WI38 (cell line): Measurements from ENCODE around the gene FAM120AOS.
"Not testable (repeated sequence)": the region's sequence is repeated elsewhere in the genome, so short reads cannot be mapped to it uniquely, and the experiment has no call there.

Experiments used
- H3K4me3 ChIP-seq: 2 replicates; pipeline ENCODE4 v1.5.1; 2011; ENCODE audit warnings: low read depth, mild to moderate bottlenecking, control low read depth, low read length
- TF ChIP-seq, protein P1 (sequence below): IDR thresholded peaks from 2 replicates; pipeline ENCODE4 v1.5.1; 2012; ENCODE audit warnings: low read depth, mild to moderate bottlenecking, control low read depth, low read length

Gene FAM120AOS

DNA sequence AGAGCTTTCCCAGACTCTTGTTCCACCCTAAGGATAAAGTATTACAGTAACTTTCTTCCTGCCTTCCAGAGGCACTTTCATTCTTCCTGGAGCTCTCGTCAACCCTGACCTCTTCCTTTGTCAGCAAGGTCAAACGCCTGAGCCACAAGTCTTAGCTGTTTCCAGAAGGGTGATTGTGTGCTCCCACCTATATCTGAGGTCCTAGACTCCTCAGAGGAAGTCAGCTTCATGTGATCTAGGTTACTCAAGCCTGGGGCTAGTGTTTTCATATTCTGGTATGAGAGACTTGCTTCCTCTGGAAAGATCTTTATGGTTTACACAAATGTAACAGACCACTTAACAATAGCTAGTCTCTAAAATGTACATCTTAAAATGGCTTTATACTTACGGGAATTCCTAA lies 7.3 kb downstream of the FAM120AOS start:
- H3K4me3 ChIP-seq, result no peak overlapping the region
- TF ChIP-seq, protein P1, sequence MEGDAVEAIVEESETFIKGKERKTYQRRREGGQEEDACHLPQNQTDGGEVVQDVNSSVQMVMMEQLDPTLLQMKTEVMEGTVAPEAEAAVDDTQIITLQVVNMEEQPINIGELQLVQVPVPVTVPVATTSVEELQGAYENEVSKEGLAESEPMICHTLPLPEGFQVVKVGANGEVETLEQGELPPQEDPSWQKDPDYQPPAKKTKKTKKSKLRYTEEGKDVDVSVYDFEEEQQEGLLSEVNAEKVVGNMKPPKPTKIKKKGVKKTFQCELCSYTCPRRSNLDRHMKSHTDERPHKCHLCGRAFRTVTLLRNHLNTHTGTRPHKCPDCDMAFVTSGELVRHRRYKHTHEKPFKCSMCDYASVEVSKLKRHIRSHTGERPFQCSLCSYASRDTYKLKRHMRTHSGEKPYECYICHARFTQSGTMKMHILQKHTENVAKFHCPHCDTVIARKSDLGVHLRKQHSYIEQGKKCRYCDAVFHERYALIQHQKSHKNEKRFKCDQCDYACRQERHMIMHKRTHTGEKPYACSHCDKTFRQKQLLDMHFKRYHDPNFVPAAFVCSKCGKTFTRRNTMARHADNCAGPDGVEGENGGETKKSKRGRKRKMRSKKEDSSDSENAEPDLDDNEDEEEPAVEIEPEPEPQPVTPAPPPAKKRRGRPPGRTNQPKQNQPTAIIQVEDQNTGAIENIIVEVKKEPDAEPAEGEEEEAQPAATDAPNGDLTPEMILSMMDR, result no peak

DNA sequence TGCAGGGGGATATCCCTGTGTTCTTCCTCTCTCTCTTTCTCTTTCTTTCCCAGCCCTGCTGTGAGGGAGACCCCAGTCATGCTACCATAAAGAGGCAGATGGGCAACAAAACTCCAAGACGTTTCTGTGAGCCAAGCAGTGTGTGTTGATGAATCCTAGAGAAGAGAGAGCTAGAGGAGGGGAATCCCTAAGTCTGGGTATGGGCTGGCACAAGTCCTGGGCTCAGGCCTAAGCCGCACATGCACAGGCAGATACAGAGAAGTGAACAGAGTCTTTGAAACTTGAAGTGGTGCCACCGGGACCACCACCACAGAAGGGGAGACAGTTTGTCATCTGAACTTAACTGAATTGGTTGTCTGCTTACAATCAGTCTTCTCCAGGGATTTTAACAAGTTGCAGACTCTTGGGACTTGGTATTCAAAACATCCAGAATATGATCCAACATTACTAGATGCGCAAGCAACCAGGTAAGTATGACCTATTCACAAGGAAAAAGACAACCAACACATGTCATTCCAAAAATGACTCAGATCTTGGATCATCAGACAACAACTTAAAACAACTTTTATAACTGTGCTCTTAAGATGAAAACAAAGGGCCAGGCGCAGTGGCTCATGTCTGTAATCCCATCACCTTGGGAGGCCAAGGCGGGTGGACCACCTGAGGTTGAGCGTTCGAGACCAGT lies 12.3 kb downstream of the FAM120AOS start:
- H3K4me3 ChIP-seq, result no peak overlapping the region
- TF ChIP-seq, protein P1, result no peak

DNA sequence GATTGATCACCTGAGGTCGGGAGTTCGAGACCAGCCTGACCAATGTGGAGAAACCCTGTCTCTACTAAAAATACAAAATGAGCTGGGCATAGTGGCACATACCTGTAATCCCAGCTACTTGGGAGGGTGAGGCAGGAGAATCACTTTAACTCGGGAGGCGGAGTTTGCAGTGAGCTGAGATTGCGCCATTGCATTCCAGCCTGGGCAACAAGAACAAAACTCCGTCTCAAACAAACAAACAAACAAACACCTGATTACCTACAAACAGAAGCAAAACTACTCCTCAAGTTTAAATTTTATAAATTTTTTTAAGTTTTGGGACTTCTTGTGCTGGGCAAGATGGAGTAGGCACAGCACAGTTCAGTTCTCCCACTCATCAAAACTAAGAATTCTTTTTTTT lies 14.1 kb downstream of the FAM120AOS start:
- H3K4me3 ChIP-seq, result not testable (repeated sequence)

DNA sequence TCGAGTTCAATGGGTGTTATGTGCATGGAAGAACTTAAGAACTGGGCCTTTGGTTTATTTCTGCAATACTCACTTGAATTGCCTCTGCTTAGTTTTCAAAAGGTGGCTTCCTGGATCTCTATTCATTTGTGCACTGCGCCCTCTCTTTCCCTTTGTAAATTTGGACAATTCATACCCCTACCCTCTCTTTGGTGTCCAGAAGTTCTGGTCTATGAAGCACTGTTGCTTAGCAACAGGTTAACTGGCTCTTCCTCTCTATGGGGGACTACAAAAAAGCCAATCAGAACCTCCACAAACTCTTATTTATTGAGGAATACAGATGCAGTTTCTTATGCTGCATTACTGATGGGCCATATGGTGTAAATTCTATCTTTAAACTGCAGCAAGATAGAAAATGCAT lies 15.4 kb downstream of the FAM120AOS start:
- TF ChIP-seq, protein P1, result no peak
- no peak overlapping the region for H3K4me3 ChIP-seq

DNA sequence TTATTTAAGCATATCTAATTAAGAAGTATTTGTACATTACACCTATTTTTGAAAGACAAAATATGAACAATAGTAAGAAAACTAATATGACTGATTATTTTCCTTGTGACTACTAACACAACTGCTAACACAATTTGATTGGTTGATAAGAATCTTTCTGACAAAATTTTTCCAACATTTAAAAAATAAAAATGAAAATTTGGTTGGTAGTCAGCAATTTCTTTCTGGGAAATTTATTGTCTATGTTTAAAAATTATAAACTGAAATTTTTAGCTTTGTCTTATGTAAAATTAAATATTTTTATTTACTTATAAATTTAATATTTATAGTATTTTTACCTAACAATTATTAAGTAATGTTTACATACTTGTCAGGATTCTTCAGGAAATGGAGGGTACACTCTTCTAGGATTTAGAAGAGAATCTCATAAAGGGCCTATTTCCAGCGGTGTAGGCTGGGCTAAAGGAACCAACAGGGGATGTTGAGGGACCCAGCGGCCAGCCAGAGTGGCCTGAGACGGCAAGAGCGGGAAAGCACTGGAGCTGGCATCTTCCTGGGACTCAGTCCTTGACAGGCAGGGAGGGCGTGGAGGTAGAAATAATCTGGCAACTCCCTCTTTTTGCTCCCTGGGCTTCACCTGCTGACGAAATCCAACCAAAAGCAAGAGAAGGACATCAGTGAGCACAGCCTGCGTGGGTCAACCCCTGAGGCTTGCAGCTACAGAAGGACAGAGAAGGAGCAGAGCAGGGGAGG lies 16.6 kb downstream of the FAM120AOS start:
- TF ChIP-seq, protein P1, result no peak

DNA sequence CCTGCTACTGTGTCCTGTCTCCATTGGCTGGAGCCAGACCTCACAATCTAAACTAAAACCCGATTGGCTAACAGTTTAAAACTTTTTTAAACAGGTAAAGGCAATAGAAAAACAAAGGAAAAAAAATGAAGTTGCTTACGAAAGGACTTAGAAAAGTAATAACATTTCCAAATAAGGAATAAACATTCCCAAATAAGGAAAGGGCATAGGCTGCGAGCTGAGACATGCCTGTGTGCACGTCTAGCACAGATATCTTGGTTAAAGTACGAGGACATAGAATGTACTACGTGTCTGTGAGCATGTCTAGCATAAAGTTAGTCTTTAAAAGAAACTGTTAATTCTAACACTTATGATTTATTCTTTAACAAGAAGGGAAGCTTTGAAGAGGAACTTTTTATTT lies 17.2 kb downstream of the FAM120AOS start:
- TF ChIP-seq, protein P1, result no peak
- no peak overlapping the region for H3K4me3 ChIP-seq

More for the DNA sequence above, 16.6 kb downstream of the FAM120AOS start:
- no peak overlapping the region for H3K4me3 ChIP-seq

DNA sequence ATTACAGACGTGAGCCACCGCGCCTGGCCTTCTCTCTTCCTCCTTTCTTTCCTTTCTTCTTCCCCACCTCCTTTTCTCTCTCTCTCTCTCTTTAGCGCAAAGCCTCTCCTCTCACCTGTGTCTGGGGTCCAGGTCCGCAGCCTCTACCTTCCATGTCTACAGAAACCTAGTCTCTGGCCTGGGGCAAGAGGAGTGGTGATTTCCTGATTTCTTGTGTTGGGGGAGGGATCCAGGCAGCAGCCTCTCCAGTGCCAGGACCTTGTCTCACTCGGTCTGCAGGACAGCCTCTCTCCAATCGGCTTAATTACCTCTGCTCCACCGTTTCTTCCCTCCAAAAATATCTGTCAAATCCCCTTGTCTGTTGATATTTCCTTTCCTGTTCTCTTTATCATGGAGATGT lies 18.0 kb downstream of the FAM120AOS start:
- TF ChIP-seq, protein P1, result no peak
- no peak overlapping the region for H3K4me3 ChIP-seq
